ENCODE results near the gene PRSS50.
A peak's percentile ranks its signal among the peaks of the same experiment; 100 is the strongest.

PRSS50 gene

DNA sequence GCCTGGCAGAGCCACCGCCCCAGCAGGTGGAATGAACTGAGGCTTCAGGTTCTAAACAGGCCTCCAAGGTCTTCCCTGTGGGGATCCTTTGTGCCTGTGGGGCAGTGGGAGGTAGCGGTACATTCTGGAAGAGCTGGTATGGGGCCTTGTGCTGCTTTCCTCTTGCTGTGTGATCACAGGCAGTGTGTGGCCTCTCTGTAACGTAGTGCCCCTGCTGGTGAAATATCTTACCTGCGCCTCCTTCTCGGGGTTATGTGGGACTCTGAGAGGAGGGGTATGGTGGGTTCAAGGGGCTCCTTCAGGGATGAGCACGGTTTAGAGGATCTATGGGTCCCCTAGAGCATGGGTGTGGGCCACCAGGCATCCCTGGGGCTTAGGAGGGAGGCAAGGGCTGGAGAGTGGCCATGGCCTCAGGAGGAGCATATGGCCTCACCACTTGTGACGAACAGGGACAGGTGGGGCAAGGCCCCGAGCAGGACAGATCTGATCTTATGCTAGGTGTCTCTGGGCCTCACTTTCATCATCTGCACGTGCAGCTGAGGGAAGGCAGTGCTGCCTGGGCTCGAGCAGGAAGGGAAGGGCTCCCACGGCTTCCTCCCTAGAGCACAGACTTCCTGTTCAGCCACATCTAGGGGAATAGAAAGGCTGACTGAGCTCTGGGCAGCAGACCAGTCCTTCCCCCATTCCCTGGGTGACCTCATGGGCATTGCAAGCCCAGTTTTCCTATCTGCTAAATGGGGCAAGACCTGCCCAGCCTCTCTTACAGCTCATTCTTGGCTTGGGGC lies 22.3 kb downstream of the PRSS50 start:
- no peak overlapping the region for H3K4me3 ChIP-seq (ENCODE audit: low read length)
- TF ChIP-seq, protein P1, sequence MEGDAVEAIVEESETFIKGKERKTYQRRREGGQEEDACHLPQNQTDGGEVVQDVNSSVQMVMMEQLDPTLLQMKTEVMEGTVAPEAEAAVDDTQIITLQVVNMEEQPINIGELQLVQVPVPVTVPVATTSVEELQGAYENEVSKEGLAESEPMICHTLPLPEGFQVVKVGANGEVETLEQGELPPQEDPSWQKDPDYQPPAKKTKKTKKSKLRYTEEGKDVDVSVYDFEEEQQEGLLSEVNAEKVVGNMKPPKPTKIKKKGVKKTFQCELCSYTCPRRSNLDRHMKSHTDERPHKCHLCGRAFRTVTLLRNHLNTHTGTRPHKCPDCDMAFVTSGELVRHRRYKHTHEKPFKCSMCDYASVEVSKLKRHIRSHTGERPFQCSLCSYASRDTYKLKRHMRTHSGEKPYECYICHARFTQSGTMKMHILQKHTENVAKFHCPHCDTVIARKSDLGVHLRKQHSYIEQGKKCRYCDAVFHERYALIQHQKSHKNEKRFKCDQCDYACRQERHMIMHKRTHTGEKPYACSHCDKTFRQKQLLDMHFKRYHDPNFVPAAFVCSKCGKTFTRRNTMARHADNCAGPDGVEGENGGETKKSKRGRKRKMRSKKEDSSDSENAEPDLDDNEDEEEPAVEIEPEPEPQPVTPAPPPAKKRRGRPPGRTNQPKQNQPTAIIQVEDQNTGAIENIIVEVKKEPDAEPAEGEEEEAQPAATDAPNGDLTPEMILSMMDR (conservative IDR thresholded peaks at IDR 0.05; ENCODE audit: low read depth, low read length), result peak; percentile 58
- DNase-seq (ENCODE audit: low read depth), result no peak

DNA sequence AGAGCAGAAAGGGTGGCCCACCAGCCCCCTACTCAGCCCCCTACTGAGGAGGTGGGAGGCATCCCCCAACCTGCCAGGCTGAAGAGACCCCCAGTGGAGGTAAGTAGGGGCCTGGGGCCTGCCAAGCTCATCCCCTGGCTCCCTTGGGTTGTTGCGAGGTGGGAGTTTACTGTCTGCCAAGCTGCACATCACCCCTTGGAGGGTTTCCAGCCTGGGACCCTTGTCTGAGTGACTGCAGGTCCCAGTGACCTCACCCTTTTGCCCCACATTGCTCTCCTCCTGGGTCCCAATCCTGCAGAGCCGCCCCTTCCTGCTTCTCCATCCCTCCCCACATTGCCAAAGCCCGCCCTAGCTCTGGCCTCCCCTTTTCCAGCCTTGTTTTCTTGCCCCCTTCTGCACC lies 23.1 kb downstream of the PRSS50 start:
- TF ChIP-seq, protein P1 (conservative IDR thresholded peaks at IDR 0.05; ENCODE audit: low read depth, low read length), result no peak
- H3K4me3 ChIP-seq (ENCODE audit: low read length), result no peak overlapping the region
- no peak for DNase-seq (ENCODE audit: low read depth)

DNA sequence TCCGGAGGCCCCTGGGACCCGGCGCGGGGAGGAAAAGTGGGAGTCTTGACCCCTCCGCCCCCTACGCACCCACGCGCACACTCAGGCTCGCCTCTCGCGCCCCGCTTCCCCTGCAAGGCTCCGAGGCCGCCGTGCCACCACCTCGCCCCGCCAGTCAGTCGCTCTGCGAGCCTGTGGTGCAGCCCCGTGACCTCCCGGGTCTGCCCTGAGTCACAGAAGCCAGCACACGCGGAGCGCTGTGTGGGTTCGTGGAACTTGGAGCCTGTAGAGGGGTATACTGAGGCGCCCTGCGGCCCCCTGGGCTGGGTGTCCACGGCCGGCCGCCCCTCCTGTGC lies 23.8 kb downstream of the PRSS50 start:
- DNase-seq (ENCODE audit: low read depth), result no peak
- H3K4me3 ChIP-seq (ENCODE audit: low read length), result peak overlapping the region; percentile 59
- TF ChIP-seq, protein P1 (conservative IDR thresholded peaks at IDR 0.05; ENCODE audit: low read depth, low read length), result no peak

DNA sequence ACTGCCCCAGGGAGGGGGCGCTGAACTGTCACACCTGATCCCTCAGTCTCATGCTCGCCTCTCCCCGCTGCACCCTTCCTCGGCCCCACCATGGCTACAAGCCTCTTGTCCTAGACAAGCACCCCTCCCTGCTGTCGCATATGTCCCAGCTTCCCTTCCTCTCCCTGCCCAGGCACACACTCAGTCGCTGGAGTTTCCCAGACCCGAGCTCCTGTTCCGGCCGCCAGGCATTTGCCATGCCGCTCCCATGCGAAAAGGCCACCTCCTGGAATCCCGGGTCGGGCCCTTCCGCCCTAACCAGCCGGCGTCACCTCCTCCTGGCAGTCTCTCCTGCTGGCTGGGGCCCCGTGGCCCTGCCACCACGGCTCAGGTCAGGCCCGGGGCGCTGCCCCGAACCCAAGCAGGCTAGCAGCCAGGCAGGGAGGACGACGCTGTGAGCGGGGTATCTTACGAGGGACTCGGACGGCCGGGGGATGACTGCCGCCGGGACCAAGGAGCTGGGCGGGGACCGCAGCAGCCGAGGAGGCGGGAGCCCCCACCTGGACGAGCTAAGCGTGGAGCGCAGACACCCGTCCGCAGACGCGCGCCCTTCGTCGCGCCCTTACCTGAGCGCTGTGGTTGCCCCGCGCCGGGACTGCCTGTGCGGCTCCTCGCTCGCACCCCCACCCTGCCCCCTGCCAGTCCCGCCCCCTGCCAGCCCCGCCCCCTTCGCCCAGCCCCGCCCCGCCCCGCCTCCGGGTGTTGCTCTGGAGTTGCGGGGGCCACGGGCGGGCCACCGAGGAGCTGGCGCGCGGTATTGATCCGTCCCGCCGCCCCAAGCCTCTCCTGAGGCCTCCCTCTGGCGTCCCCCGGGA lies 24.4 kb downstream of the PRSS50 start, which contains the start of gene ALS2CL:
ALS2CL (minus strand) TSS at position 642 of the 854 bp plus-strand sequence. CDS start 4,239 bp downstream, outside the sequence.
- no peak for DNase-seq (ENCODE audit: low read depth)
- peak within 1 kb of the TSS; percentile 59 for H3K4me3 ChIP-seq (ENCODE audit: low read length)
- TF ChIP-seq, protein P1 (conservative IDR thresholded peaks at IDR 0.05; ENCODE audit: low read depth, low read length), result no peak

DNA sequence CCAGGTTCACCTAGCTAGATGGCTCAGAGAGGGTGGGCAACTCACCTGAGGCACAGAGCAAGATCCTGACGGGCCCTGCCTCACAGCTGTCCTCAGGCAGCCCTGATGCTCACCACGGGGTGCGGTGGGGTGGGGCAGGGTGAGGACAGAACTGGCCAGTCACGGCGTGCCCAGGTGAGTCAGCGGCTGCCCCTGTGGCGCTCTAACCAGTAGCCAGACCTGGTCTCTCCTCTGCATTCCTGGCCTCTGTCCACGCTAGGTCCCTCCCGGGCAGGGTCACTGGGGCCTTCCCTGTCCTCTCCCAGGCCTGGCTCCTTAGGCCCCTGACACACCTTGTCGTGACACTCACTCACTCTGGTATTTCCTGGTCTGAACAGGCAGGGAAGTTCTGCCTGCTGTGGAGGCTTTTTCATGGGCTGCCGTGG lies 25.1 kb downstream of the PRSS50 start:
- TF ChIP-seq, protein P1 (conservative IDR thresholded peaks at IDR 0.05; ENCODE audit: low read depth, low read length), result no peak
- peak overlapping the region; percentile 59 for H3K4me3 ChIP-seq (ENCODE audit: low read length)
- DNase-seq (ENCODE audit: low read depth), result no peak

DNA sequence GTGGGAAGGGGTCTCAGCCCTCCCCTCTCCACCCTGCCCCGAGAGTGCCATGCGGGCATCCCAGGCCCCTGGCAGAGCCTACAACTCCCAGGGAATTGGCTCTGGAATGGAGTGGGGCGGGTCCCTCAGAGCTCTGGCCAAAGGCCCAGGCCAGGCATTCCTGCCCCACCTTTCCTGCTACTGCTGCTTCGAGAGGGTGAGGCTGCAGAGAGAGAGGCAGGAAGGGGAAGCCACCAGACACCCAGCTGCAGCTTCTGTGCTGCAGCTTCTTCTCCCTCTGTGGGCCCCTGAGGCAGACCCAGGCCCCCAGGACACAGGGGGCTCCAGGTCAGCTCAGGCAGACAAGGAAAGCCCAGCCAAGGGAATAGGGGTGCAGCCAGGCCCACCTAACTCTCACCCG lies 26.9 kb downstream of the PRSS50 start:
- no peak overlapping the region for H3K4me3 ChIP-seq (ENCODE audit: low read length)
- no peak for DNase-seq (ENCODE audit: low read depth)
- TF ChIP-seq, protein P1 (conservative IDR thresholded peaks at IDR 0.05; ENCODE audit: low read depth, low read length), result no peak

Measured in retinal pigment epithelial cell (primary cell).